Lower leg skin (tissue), 4 donors: ENCODE data around the gene SCAMP4. TPM values are rescaled to one million over a fixed set of nuclear protein-coding genes. Genes with fewer than 3 reads are reported as not detected.

ENCODE experiments used
- DNase-seq, 2 donors: peaks; one replicate each; pipeline ENCODE4 v3.0.0-alpha.2; 2019; ENCODE audit warnings: low spot score in 2 of 2
- H3K4me3 ChIP-seq: fragments of 200-600 bp; sonication (generic); 2 replicates; pipeline ENCODE4 v1.5.1; 2017; ENCODE audit warnings: mild to moderate bottlenecking, low read depth; ENCODE audit not compliant: poor library complexity, severe bottlenecking
- POLR2A ChIP-seq, 2 donors: fragments of 450-650 bp; IDR thresholded peaks; one replicate each; pipeline ENCODE4 v1.6.1; 2016 to 2017; ENCODE audit warnings: antibody characterized with exemption in 2 of 2, mild to moderate bottlenecking in 1 of 2, moderate library complexity in 1 of 2
- WGBS, 2 donors: methylation state at CpG; one replicate each; pipeline ENCODE4 v1.1.5; 2018; 5-methylcytosine and 5-hydroxymethylcytosine counted together
- intact Hi-C: fragments of 100-400 bp; cut with DNase I; formaldehyde crosslinking; loops from one replicate; pipeline ENCODE4 v1.15.0; 2023; ENCODE audit warnings: low total_unique reads
- total RNA-seq, 4 donors: library from RNA; depleted of rRNA; stranded (reverse); fragments of >200 nt; gene quantifications; one replicate each; pipeline ENCODE4 v1.1.0, GENCODE V29; 2016
- TF ChIP-seq, protein P1 (sequence below), 3 donors: fragments of 450-650 bp; IDR thresholded peaks; one replicate each; pipeline ENCODE4 v1.5.1; 2016; ENCODE audit warnings: antibody characterized with exemption in 3 of 3, mild to moderate bottlenecking in 3 of 3, moderate library complexity in 2 of 3

SCAMP4 gene
- total RNA-seq, 4 donors from 2014 or later, result 108 to 119 (median 113) TPM

DNA sequence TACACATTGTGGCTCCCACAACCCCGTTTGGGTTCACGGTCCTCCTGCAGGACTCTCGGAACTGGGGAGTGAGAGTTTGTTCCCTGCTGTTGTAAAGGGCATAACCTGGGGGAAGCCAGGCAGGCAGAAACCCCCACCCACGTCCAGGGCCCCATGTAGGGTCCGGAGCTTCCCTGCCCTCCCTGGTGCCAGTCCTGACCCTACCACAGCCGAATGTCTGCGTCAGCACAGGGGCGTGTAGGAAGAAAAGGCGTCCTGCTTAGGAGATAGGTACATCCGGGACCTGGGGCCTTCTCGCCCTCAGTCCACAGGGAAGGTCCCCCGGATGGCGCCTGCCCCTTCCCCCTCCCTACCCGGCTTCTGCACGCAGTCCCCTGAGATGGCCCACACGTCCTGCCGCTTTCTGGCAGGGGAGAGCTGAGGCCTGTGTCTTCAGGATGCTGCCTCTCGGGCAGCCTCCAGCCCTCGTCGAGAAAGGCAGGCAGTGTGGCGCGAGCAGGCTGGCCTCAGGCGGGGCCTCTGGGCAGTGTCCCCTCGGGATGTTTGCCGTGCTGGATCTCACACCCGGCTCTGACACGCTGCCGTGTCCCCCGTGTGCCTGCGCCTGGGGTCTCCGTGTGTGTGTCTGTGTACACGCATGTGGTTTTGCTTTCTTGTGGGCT lies 54.9 kb downstream of the SCAMP4 start:
- no peak for DNase-seq
- TF ChIP-seq, protein P1, sequence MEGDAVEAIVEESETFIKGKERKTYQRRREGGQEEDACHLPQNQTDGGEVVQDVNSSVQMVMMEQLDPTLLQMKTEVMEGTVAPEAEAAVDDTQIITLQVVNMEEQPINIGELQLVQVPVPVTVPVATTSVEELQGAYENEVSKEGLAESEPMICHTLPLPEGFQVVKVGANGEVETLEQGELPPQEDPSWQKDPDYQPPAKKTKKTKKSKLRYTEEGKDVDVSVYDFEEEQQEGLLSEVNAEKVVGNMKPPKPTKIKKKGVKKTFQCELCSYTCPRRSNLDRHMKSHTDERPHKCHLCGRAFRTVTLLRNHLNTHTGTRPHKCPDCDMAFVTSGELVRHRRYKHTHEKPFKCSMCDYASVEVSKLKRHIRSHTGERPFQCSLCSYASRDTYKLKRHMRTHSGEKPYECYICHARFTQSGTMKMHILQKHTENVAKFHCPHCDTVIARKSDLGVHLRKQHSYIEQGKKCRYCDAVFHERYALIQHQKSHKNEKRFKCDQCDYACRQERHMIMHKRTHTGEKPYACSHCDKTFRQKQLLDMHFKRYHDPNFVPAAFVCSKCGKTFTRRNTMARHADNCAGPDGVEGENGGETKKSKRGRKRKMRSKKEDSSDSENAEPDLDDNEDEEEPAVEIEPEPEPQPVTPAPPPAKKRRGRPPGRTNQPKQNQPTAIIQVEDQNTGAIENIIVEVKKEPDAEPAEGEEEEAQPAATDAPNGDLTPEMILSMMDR (IDR thresholded peaks at IDR 0.05), result no peak
- TF ChIP-seq POLR2A (IDR thresholded peaks at IDR 0.05), result no peak
- H3K4me3 ChIP-seq, result no peak overlapping the region
- intact Hi-C loops, result no loop called here
- WGBS, 2 donors, result 92 to 95% methylated on average over 32 of the region's 32 CpGs

DNA sequence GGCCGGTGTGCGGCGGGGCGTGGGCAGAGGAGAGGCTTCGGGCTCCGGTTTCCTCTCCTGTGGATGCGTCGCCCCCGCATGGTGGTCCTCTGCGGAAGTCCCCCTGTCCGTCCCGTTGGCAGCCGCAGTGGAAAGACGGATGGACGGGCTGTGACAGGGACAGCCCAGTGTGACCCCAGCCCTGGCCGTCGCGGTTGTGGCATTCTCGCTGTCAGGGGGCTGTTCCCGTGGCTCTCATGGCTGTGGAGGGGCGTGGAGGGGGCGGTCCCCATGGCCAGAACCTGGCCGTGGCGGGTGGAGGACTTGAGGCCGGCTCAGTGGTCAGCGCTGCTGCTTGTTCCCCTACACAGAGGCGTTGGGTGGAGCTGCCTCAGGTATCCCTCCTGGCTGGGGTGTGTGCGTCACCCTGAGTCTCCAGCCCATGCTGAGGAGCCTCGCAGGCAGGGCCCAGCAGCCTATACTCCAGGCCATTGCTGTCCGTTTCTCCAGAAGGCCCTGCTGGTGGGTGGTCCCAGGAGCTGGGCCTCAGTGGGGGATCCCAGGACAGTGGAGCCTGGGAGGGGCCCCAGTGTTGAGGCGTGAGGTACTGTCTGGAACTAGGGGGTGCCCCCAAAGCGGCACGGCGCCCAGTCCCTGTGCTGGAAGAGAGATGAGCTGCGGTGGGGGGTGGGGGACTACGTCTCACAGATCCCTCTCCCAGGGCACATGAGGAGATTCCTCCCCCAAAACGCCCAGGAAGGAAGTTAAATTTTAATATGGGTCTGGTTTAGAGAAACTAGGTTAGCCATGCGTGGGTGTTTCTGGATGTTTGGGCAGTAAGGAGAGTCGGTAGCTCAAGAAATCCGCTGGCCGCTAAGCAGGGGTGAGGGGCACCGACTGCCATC lies 56.0 kb downstream of the SCAMP4 start:
- WGBS, 2 donors, result 87 to 92% methylated on average over 35 to 40 of the region's 42 CpGs
- no peak overlapping the region for H3K4me3 ChIP-seq
- no peak for TF ChIP-seq POLR2A (IDR thresholded peaks at IDR 0.05)
- TF ChIP-seq, protein P1 (IDR thresholded peaks at IDR 0.05), result no peak
- intact Hi-C loops, result no loop called here
- DNase-seq, result no peak

DNA sequence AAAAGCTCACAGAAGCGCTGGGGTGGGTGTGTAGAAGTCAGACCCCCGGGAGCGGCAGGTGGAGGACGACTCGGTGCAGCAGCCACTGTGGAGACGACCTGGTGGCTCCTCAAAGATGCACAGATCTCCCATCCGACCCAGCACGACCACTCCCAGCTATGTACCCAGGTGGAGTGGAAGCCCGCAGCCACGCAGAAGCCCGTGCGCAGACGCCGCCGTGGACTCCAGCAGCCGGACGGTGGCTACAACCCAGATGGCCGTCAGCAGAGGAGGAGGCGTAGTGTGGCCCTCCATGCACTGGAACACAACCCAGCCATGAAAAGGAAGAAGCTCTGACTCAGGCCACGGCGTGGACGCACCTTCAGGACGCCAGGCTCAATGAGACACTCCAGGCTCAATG lies 57.5 kb downstream of the SCAMP4 start:
- H3K4me3 ChIP-seq, result no peak overlapping the region
- WGBS, 2 donors, result 93 to 95% methylated on average over 19 to 23 of the region's 23 CpGs
- no peak for TF ChIP-seq POLR2A (IDR thresholded peaks at IDR 0.05)
- TF ChIP-seq, protein P1 (IDR thresholded peaks at IDR 0.05), result no peak
- no peak for DNase-seq
- intact Hi-C loops, result no loop called here

DNA sequence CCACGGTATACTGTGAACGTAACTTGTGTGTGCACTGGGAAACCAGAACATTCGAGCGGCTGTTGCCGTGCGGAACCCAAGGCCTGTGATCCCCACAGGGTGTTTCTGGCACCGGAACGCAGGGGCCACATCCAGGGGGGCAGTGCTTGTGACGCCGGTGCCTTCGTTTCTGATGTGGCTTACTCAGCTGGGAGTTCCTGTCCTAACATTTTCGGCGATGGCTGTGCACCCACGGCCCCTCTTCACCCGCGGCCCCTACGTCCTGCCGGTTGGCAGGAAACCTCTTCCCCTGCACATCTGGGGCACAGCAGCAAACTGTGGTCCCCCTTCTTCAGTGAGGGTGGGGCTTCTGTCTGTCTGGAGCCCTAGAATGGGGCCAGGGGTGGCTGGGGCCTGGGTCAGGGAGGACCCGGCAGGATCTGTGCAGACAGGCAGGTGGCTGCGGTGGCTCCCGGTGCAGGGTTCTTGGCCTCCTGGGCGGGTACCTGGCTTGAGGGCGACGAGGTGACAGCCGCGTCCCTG lies 61.9 kb downstream of the SCAMP4 start:
- H3K4me3 ChIP-seq, result no peak overlapping the region
- WGBS, 2 donors, result 83 to 88% methylated on average over 26 of the region's 26 CpGs
- DNase-seq, result no peak
- TF ChIP-seq, protein P1 (IDR thresholded peaks at IDR 0.05), result no peak
- TF ChIP-seq POLR2A (IDR thresholded peaks at IDR 0.05), result no peak
- intact Hi-C loops, result no loop called here

DNA sequence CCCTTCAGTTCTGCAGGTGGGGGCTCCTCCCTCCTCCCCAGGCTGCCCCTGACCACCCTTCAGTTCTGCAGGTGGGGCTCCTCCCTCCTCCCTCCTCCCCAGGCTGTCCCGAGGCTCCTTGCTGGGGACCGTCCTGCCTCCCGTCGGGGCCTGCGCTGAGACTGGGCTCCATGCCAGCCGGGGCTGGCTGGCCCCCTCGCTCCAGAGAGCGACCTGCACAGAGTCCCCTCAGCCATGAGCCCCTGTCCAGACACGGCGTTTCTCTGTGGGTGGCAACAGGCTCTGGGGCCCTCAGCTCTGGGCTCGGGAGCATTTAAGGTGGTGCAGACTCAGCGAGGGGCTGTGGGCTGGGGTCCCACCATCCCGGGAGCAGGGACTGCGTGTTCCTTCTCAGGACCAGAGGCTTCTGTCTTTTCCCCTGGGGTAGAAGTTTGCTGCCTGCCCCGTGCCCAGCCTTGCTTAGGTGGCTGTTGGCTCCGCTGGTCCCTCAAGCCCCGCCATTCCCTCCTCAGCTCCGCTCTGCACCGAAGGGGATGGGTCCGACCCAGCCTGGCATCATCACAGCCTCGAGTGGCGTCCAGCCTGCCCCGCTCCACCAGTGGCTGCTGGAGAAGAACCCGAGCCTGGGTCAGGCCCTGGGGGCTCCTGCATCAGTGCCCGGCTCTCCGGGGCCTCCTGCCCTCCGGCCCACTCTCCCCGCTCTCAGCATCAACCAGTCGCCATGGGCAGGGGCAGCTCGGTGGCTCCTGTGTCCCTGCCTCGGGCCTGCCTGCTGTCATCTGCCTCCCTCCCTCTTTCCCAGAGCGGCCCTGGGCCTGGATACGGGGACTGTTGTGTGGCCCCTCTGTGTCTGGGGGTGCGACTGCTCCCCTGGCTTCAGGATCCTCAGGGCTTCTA lies 63.3 kb downstream of the SCAMP4 start:
- TF ChIP-seq, protein P1 (IDR thresholded peaks at IDR 0.05), result no peak
- TF ChIP-seq POLR2A (IDR thresholded peaks at IDR 0.05), result no peak
- intact Hi-C loops, result no loop called here
- DNase-seq, result no peak
- WGBS, 2 donors, result 84 to 88% methylated on average over 26 to 30 of the region's 34 CpGs
- H3K4me3 ChIP-seq, result no peak overlapping the region
